Astrocyte (in vitro differentiated cells and primary cell): ENCODE data around the gene ASPG. TPM values are rescaled to one million over a fixed set of nuclear protein-coding genes. Genes with fewer than 3 reads are reported as not detected.

Experiments used
- DNase-seq: peaks from one replicate; pipeline ENCODE4 v3.0.0-alpha.2; 2010; ENCODE audit warnings: low read depth
- FAIRE-seq: peaks from 2 replicates; lab custom pipeline; 2011; peaks lifted over from hg19 to GRCh38; lab: Jason Lieb, UNC
- H2AFZ ChIP-seq: 2 replicates; pipeline ENCODE4 v1.6.0; 2012; ENCODE audit warnings: low read depth, low read length, inconsistent platforms
- H3K27ac ChIP-seq: 2 replicates; pipeline ENCODE4 v1.5.1; 2011; ENCODE audit warnings: low read depth, low read length, inconsistent platforms
- H3K27me3 ChIP-seq: 2 replicates; pipeline ENCODE4 v1.6.0; 2011; ENCODE audit warnings: low read length, inconsistent platforms; ENCODE audit not compliant: insufficient read depth
- H3K36me3 ChIP-seq: 2 replicates; pipeline ENCODE4 v1.5.1; 2011; ENCODE audit warnings: low read length, inconsistent platforms; ENCODE audit not compliant: insufficient read depth
- H3K4me1 ChIP-seq: 2 replicates; pipeline ENCODE4 v1.5.1; 2011; ENCODE audit warnings: low read length, inconsistent platforms; ENCODE audit not compliant: insufficient read depth
- H3K4me2 ChIP-seq: 2 replicates; pipeline ENCODE4 v1.6.0; 2012; ENCODE audit warnings: low read length, inconsistent platforms
- H3K4me3 ChIP-seq: 2 replicates; pipeline ENCODE4 v1.5.1; 2011; ENCODE audit warnings: low read depth, mild to moderate bottlenecking, low read length, inconsistent platforms; ENCODE audit not compliant: insufficient read depth
- H3K79me2 ChIP-seq: 2 replicates; pipeline ENCODE4 v1.6.0; 2012; ENCODE audit warnings: mild to moderate bottlenecking, low read length, inconsistent platforms; ENCODE audit not compliant: insufficient read depth
- H3K9ac ChIP-seq: 2 replicates; pipeline ENCODE4 v1.6.0; 2012; ENCODE audit warnings: mild to moderate bottlenecking, low read length, inconsistent platforms
- H3K9me3 ChIP-seq: 2 replicates; pipeline ENCODE4 v1.5.1; 2012; ENCODE audit warnings: low read depth, mild to moderate bottlenecking, low read length, inconsistent platforms; ENCODE audit not compliant: insufficient read depth
- H4K20me1 ChIP-seq: 2 replicates; pipeline ENCODE4 v1.6.0; 2012; ENCODE audit warnings: low read length, inconsistent platforms; ENCODE audit not compliant: insufficient read depth
- H3K27ac Mint-ChIP-seq: one replicate; pipeline ENCODE4 v1.8.0; 2021; ENCODE audit warnings: mild to moderate bottlenecking, mixed read lengths; ENCODE audit not compliant: unreplicated experiment
- H3K27me3 Mint-ChIP-seq: one replicate; pipeline ENCODE4 v1.8.0; 2021; ENCODE audit warnings: low read depth, mixed read lengths; ENCODE audit not compliant: unreplicated experiment
- H3K36me3 Mint-ChIP-seq: one replicate; pipeline ENCODE4 v1.8.0; 2021; ENCODE audit warnings: low read depth, mixed read lengths; ENCODE audit not compliant: unreplicated experiment
- H3K4me1 Mint-ChIP-seq: one replicate; pipeline ENCODE4 v1.8.0; 2021; ENCODE audit warnings: low read depth, mixed read lengths; ENCODE audit not compliant: unreplicated experiment
- H3K4me3 Mint-ChIP-seq: one replicate; pipeline ENCODE4 v1.8.0; 2021; ENCODE audit warnings: mild to moderate bottlenecking, moderate library complexity, mixed read lengths; ENCODE audit not compliant: unreplicated experiment
- H3K9me3 Mint-ChIP-seq: one replicate; pipeline ENCODE4 v1.8.0; 2021; ENCODE audit warnings: mild to moderate bottlenecking, mixed read lengths; ENCODE audit not compliant: unreplicated experiment
- EZH2 ChIP-seq: IDR thresholded peaks from 2 replicates; pipeline ENCODE4 v1.6.1; 2012; ENCODE audit warnings: mild to moderate bottlenecking, low read length, inconsistent platforms; ENCODE audit not compliant: insufficient read depth
- total RNA-seq: library from RNA; stranded (reverse); gene quantifications from 2 replicates; pipeline ENCODE4 v1.2.1, GENCODE V29; 2021
- TF ChIP-seq, protein P1 (sequence below): IDR thresholded peaks from 2 replicates; pipeline ENCODE4 v1.5.1; 2011; ENCODE audit warnings: low read depth, mild to moderate bottlenecking, inconsistent platforms, low read length, moderate library complexity; ENCODE audit not compliant: insufficient read depth

ASPG gene
- total RNA-seq, 1 donor from 2014 or later = not detected

DNA sequence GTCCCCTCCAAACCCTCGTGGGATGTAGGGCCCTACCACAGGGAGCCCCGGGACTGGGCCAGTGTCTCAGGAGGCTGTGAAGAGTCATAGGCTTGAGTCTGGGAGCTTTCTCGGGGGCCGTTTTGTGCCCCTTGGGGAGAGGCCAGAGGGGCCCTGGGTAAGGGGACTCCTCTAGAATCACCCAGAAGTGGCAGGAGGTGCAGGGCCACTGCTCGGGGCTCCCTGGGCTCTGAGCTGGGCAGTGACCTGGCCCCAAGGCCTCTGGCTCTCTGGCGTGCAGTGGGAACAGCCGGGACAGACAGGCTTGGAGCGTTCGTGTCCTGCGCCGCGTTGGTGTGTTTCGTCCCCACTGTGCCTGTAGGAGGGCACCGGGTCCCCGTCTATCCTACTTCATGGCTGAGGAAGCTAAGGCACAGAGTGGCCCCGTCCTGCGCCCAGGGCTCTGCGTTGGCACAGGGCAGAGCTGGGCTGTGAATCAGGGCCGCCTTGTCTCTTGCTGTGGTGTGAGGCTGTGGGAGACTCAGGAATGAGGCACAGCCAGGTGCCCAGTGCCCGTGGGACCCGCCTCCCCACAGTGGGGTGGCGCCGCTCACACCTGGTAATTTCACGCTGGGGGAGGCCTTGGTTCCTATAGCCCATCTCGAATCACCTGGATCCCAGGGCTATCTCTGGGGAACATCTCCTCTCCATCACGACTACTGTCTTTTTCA lies 29.1 kb downstream of the ASPG start:
- H3K4me2 ChIP-seq = no peak overlapping the region
- H3K4me1 ChIP-seq = no peaks in the 10 kb centered on the region
- H3K4me3 ChIP-seq = no peak overlapping the region
- H3K27me3 Mint-ChIP-seq = peaks cover 48% of the 10 kb centered on the region
- H3K9me3 Mint-ChIP-seq = no peaks in the 10 kb centered on the region
- no peak overlapping the region for H3K4me3 Mint-ChIP-seq
- no peaks in the 10 kb centered on the region for H3K4me1 Mint-ChIP-seq
- no peak overlapping the region for H3K9ac ChIP-seq
- no peak overlapping the region for H2AFZ ChIP-seq
- no peak for DNase-seq
- H4K20me1 ChIP-seq = no peaks in the 10 kb centered on the region
- no peaks in the 10 kb centered on the region for H3K36me3 Mint-ChIP-seq
- no peak overlapping the region for H3K27ac ChIP-seq
- H3K9me3 ChIP-seq = no peaks in the 10 kb centered on the region
- H3K36me3 ChIP-seq = no peaks in the 10 kb centered on the region
- TF ChIP-seq, protein P1, sequence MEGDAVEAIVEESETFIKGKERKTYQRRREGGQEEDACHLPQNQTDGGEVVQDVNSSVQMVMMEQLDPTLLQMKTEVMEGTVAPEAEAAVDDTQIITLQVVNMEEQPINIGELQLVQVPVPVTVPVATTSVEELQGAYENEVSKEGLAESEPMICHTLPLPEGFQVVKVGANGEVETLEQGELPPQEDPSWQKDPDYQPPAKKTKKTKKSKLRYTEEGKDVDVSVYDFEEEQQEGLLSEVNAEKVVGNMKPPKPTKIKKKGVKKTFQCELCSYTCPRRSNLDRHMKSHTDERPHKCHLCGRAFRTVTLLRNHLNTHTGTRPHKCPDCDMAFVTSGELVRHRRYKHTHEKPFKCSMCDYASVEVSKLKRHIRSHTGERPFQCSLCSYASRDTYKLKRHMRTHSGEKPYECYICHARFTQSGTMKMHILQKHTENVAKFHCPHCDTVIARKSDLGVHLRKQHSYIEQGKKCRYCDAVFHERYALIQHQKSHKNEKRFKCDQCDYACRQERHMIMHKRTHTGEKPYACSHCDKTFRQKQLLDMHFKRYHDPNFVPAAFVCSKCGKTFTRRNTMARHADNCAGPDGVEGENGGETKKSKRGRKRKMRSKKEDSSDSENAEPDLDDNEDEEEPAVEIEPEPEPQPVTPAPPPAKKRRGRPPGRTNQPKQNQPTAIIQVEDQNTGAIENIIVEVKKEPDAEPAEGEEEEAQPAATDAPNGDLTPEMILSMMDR = no peak
- no peak for TF ChIP-seq EZH2
- FAIRE-seq = no peak
- no peak overlapping the region for H3K27ac Mint-ChIP-seq
- no peaks in the 10 kb centered on the region for H3K79me2 ChIP-seq
- peaks cover 5% of the 10 kb centered on the region for H3K27me3 ChIP-seq

DNA sequence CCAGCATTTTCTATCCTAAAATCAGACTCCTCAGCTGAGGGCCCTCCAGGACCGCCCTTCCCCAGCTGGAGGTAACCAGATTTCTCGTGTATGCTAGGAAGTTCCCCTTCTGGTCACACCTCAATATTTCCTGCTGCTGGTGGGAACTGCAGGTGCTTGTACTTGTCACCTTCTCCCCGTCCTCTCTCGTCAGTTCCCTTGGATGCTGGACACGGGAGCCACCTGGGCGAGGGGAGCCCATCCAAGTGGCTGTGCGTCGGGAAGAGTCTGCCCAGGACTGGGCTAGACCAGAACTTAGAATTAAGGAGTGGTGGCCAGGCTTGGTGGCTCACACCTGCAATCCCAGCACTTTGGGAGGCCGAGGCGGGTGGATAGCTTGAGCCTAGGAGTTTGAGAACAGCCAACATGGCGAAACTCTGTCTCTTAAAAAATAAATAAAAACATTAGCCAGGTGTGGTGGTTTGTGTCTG lies 29.7 kb downstream of the ASPG start:
- Histone ChIP-seq H3K27ac (no peak overlapping the region), H3K36me3 (no peaks in the 10 kb centered on the region), H4K20me1 (no peaks in the 10 kb centered on the region), H3K4me1 (no peaks in the 10 kb centered on the region), H3K4me2 (no peak overlapping the region), H3K79me2 (no peaks in the 10 kb centered on the region), H2AFZ (no peak overlapping the region), H3K27me3 (peaks cover 9% of the 10 kb centered on the region), H3K4me3 (no peak overlapping the region), H3K9me3 (no peaks in the 10 kb centered on the region), H3K9ac (no peak overlapping the region)
- no peaks in the 10 kb centered on the region for H3K36me3 Mint-ChIP-seq
- H3K4me3 Mint-ChIP-seq = no peak overlapping the region
- H3K27ac Mint-ChIP-seq = no peak overlapping the region
- no peak for FAIRE-seq
- H3K27me3 Mint-ChIP-seq = peaks cover 53% of the 10 kb centered on the region
- no peak for TF ChIP-seq EZH2
- TF ChIP-seq, protein P1 = no peak
- no peaks in the 10 kb centered on the region for H3K4me1 Mint-ChIP-seq
- no peak for DNase-seq
- H3K9me3 Mint-ChIP-seq = no peaks in the 10 kb centered on the region

DNA sequence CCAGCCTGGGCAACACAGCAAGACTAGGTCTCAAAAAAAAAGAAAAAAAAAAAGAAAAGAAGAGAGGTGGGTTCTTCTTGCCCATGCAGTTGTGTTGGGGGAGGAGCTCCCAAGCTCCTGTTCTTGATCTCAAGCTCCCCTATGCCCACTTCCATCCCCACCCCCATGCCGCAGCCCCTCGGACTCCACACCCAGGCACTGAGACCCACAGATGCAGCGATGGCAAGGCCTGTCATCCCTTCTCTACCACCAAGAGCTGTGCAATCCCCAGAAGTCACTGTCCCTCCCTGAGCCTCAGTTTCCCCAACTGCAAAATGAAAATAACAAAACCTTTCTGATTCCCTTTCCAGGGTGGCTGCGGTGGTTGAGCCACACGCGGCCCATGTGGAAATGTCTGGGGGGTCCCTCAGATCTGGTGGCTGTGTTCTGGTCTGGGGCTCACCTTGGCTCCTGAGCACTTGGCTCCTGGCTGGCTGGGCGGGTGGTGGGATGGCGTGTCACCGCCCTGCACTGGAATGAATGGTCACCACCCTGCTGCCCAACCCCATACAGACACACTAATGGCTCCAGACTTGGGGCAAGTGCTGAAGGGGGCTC lies 30.3 kb downstream of the ASPG start:
- H3K36me3 ChIP-seq = no peaks in the 10 kb centered on the region
- H3K79me2 ChIP-seq = no peaks in the 10 kb centered on the region
- H3K27ac Mint-ChIP-seq = no peak overlapping the region
- H3K27me3 Mint-ChIP-seq = peaks cover 58% of the 10 kb centered on the region
- FAIRE-seq = no peak
- H3K27ac ChIP-seq = no peak overlapping the region
- no peak overlapping the region for H2AFZ ChIP-seq
- H3K9ac ChIP-seq = no peak overlapping the region
- no peaks in the 10 kb centered on the region for H4K20me1 ChIP-seq
- H3K4me3 Mint-ChIP-seq = no peak overlapping the region
- no peaks in the 10 kb centered on the region for H3K36me3 Mint-ChIP-seq
- H3K4me1 ChIP-seq = no peaks in the 10 kb centered on the region
- no peaks in the 10 kb centered on the region for H3K9me3 ChIP-seq
- no peak overlapping the region for H3K4me3 ChIP-seq
- no peaks in the 10 kb centered on the region for H3K4me1 Mint-ChIP-seq
- H3K9me3 Mint-ChIP-seq = no peaks in the 10 kb centered on the region
- no peak overlapping the region for H3K4me2 ChIP-seq
- TF ChIP-seq EZH2 = no peak
- TF ChIP-seq, protein P1 = no peak
- no peak for DNase-seq
- peaks cover 11% of the 10 kb centered on the region for H3K27me3 ChIP-seq
